ENCODE results near the gene PAM16. TPM values are rescaled to one million over a fixed set of nuclear protein-coding genes. Genes with fewer than 3 reads are reported as not detected.

Gene PAM16
- total RNA-seq, 3 donors from 2014 or later: 31.9 to 35.8 (median 32.6) TPM

DNA sequence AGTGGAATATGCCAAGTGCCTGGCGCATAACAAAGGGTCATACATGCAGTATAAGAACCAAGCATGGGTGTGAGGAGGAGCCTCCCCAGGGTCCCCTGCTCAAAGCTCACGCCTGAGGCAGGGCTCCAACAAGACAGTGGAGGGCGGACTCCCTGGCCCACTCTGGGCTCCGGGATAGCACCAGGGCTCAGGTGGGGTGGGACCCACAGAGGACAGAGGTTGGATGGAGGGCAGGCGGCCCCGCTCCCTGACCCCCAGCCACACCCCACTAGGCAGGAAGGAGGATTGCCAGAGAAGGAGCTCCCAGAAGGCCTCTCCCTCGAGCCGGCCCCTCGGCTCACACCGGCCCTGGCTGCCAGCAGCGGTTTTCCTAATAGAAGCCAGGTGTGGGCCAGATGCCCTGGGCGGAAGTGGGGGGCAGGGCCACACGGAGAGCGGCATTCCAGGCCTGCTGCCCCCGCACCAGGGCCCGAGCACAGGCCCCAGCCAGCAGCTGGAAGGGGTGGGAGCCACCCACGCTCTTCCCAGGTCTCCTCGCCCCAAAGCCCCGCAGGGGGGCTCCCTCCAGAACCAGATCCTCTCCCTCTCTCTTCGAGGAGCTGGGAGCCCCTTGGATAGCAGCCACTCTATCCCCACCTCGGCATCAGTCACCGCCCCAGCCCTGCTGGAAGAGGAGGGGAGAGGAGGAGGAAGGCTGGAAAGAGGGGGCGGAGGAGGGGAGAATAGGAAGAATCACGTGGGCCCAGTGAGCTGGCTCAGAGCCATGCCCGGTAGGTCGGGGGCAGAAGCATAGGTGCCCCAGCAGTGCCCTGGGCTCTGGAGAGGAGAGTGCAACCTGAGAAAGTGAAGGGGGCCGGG lies 41.5 kb upstream of the PAM16 start:
- peak; percentile 10 for ATAC-seq
- no peak overlapping the region for H3K4me3 ChIP-seq
- intact Hi-C loops (cut with DNase I, micrococcal nuclease): no loop called here
- TF ChIP-seq, protein P1, sequence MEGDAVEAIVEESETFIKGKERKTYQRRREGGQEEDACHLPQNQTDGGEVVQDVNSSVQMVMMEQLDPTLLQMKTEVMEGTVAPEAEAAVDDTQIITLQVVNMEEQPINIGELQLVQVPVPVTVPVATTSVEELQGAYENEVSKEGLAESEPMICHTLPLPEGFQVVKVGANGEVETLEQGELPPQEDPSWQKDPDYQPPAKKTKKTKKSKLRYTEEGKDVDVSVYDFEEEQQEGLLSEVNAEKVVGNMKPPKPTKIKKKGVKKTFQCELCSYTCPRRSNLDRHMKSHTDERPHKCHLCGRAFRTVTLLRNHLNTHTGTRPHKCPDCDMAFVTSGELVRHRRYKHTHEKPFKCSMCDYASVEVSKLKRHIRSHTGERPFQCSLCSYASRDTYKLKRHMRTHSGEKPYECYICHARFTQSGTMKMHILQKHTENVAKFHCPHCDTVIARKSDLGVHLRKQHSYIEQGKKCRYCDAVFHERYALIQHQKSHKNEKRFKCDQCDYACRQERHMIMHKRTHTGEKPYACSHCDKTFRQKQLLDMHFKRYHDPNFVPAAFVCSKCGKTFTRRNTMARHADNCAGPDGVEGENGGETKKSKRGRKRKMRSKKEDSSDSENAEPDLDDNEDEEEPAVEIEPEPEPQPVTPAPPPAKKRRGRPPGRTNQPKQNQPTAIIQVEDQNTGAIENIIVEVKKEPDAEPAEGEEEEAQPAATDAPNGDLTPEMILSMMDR (IDR thresholded peaks at IDR 0.05): no peak
- no peaks in the 10 kb centered on the region for H3K36me3 ChIP-seq (ENCODE audit: low read depth)
- H3K4me1 ChIP-seq (ENCODE audit: low read depth): no peaks in the 10 kb centered on the region
- no peaks in the 10 kb centered on the region for H3K9me3 ChIP-seq
- peak in 1 of 3 donors; percentile 60 for DNase-seq

DNA sequence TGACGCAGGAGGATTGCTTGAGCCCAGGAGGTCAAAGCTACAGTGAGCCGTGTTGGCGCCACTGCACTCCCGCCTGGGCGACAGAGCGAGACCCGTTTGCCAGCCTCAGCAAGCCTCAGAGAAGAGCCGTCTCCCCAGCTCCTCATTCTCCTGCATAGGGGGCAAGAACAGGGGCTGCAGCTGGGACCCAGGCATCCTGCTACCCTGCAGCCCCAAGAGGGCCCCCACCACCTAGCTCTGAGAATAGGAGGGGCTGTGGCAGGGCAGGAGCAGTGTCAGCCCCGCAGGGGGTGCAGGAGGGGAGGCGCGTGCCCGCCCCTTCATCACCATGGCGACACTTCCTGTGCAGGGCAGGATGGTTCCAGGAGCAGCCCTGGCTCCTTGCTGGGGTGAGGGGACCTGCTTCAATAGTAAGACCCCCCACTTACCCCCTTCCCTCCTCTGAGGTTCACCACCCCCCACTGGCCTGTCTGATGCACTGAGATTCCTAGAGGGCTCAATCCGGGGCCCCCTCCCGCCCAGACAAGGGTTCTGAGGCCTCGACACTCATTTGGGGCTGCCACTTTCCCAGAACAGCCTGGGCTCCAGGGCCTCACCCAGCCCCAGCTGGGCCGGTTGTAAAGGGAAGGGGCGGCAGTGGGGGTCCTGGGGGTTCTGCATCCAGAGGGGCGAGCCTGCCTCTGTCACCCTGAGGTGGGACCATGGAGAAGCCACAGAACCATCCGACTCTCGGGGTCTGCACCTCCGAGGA lies 40.7 kb upstream of the PAM16 start:
- H3K4me3 ChIP-seq: no peak overlapping the region
- TF ChIP-seq, protein P1 (IDR thresholded peaks at IDR 0.05): no peak
- DNase-seq: peak in 1 of 3 donors; percentile 39
- no peaks in the 10 kb centered on the region for H3K36me3 ChIP-seq (ENCODE audit: low read depth)
- no peak for ATAC-seq
- H3K4me1 ChIP-seq (ENCODE audit: low read depth): no peaks in the 10 kb centered on the region
- intact Hi-C loops (cut with DNase I, micrococcal nuclease): no loop called here
- H3K9me3 ChIP-seq: no peaks in the 10 kb centered on the region

- Histone ChIP-seq H3K4me1 (ENCODE audit: low read depth) (no peaks in the 10 kb centered on the region), H3K4me3 (no peak overlapping the region), H3K36me3 (ENCODE audit: low read depth) (no peaks in the 10 kb centered on the region), H3K9me3 (no peaks in the 10 kb centered on the region)
- TF ChIP-seq, protein P1 (IDR thresholded peaks at IDR 0.05): no peak
- ATAC-seq: no peak
- no peak for DNase-seq
- intact Hi-C loops (cut with DNase I, micrococcal nuclease): no loop called here
Measured at GRCh38 chr16:4390266-4391260, 39.4 kb upstream of the PAM16 start.

DNA sequence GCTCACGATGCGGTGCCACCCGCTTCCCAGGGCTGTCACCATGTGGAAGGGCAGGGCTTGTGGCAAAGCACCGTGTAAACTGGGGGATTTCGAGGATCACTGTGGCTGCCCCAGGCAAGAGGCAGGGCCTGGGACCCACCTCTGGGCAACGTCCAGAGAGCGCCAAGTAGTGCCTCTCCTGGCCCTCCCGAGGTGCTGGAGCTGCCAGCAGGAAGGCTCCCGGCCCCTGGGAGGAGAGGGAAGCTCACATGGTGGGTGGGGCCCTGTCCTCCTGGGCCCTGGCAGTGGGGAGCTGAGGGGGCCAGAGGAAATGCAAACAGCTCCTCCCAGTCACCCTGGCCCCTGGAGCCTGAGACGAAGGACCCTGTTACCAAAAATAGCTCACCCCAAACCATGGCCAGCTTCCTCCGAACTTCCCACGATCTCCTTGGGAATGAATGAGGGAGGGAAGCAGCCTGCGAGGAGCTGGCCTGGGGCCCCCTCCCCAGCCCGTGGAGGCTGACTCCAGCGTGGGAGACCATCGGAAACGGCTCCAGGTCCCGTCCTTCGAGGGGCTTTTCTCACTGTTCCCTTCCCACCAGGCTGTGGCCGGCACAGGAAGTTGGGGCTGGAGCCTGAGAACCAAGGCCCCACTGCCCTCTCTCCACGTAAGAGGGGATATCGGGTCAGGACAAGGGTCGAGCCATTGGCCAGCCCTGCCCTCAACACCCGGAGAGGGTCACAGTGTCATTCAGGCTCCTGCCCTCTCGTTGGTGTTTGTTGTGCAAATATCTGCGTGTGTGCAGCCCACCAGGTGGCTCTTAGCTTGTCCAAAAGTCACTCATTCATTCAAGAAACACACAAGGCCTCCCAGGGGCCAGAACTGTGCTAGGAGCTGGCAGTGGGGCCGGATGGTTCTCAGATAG lies 38.2 kb upstream of the PAM16 start:
- no peak for DNase-seq
- Histone ChIP-seq H3K4me3 (no peak overlapping the region), H3K4me1 (ENCODE audit: low read depth) (no peaks in the 10 kb centered on the region), H3K9me3 (no peaks in the 10 kb centered on the region), H3K36me3 (ENCODE audit: low read depth) (no peaks in the 10 kb centered on the region)
- TF ChIP-seq, protein P1 (IDR thresholded peaks at IDR 0.05): no peak
- intact Hi-C loops (cut with DNase I, micrococcal nuclease): no loop called here
- no peak for ATAC-seq

Measured in mucosa of descending colon (tissue), 3 donors.